ENCODE data around the gene TMEM132C.

Gene TMEM132C

GRCh38 chr12:128685903-128686475 is 419.0 kb downstream of the TMEM132C start:
- TF ChIP-seq RAD21 (IDR thresholded peaks at IDR 0.05; ENCODE audit: low read depth) = no peak
- no peak for TF ChIP-seq CREB1 (IDR thresholded peaks at IDR 0.05; ENCODE audit: low read depth)

DNA sequence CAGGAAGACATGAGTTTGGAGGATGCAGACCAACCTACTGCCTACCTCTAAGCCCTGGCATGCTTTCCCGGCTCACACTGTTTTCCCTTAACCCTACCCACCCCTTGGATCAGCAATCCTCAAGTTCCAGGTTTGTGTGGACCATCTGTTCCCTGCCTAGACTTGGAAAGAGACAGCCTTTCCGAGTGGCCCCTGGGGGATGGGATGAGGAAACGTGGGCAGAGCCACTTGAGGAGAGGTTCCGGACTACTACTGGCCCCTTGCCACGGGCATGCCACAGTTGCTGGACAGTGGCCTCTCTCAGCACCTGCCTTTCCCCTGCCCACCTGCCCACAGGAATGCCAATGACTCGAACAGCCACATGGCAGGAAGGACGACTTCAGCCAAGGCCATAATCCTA is 420.9 kb downstream of the TMEM132C start:
- TF ChIP-seq EGR1 (IDR thresholded peaks at IDR 0.05) = no peak
- TF ChIP-seq, protein P1, sequence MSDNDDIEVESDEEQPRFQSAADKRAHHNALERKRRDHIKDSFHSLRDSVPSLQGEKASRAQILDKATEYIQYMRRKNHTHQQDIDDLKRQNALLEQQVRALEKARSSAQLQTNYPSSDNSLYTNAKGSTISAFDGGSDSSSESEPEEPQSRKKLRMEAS (IDR thresholded peaks at IDR 0.05) = no peak

GRCh38 chr12:128690641-128691040 is 423.7 kb downstream of the TMEM132C start:
- TF ChIP-seq CREB1 (IDR thresholded peaks at IDR 0.05; ENCODE audit: low read depth) = no peak

DNA sequence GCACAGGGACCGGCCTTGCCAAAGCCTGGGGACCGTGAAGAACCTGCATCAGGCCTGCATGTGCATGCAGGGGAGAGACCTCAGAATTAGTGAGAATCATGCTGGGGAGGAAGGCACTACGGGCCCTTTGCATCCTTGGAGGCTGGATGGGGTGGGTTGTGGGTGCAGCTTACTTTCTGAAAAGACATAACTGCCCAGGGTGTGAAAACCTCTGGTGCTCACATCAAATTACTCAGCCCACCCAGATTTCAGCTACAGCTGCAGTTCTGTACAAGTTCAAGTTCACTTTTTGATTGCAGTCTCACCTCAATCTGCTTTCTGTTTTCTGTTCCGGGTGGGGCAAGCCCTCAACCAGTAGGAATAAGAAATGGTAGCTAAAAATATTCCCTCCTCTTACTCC is 426.1 kb downstream of the TMEM132C start:
- TF ChIP-seq, protein P2, sequence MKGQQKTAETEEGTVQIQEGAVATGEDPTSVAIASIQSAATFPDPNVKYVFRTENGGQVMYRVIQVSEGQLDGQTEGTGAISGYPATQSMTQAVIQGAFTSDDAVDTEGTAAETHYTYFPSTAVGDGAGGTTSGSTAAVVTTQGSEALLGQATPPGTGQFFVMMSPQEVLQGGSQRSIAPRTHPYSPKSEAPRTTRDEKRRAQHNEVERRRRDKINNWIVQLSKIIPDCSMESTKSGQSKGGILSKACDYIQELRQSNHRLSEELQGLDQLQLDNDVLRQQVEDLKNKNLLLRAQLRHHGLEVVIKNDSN (IDR thresholded peaks at IDR 0.05) = no peak
- TF ChIP-seq, protein P3, sequence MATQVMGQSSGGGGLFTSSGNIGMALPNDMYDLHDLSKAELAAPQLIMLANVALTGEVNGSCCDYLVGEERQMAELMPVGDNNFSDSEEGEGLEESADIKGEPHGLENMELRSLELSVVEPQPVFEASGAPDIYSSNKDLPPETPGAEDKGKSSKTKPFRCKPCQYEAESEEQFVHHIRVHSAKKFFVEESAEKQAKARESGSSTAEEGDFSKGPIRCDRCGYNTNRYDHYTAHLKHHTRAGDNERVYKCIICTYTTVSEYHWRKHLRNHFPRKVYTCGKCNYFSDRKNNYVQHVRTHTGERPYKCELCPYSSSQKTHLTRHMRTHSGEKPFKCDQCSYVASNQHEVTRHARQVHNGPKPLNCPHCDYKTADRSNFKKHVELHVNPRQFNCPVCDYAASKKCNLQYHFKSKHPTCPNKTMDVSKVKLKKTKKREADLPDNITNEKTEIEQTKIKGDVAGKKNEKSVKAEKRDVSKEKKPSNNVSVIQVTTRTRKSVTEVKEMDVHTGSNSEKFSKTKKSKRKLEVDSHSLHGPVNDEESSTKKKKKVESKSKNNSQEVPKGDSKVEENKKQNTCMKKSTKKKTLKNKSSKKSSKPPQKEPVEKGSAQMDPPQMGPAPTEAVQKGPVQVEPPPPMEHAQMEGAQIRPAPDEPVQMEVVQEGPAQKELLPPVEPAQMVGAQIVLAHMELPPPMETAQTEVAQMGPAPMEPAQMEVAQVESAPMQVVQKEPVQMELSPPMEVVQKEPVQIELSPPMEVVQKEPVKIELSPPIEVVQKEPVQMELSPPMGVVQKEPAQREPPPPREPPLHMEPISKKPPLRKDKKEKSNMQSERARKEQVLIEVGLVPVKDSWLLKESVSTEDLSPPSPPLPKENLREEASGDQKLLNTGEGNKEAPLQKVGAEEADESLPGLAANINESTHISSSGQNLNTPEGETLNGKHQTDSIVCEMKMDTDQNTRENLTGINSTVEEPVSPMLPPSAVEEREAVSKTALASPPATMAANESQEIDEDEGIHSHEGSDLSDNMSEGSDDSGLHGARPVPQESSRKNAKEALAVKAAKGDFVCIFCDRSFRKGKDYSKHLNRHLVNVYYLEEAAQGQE (IDR thresholded peaks at IDR 0.05; ENCODE audit: low read depth) = no peak
- no peak for TF ChIP-seq ZBTB7A (IDR thresholded peaks at IDR 0.05; ENCODE audit: low read depth)

GRCh38 chr12:128693771-128694170 is 426.8 kb downstream of the TMEM132C start:
- TF ChIP-seq EGR1 (IDR thresholded peaks at IDR 0.05) (no peak), TEAD4 (IDR thresholded peaks at IDR 0.05) (no peak)
- TF ChIP-seq, protein P3 (IDR thresholded peaks at IDR 0.05; ENCODE audit: low read depth) = no peak

DNA sequence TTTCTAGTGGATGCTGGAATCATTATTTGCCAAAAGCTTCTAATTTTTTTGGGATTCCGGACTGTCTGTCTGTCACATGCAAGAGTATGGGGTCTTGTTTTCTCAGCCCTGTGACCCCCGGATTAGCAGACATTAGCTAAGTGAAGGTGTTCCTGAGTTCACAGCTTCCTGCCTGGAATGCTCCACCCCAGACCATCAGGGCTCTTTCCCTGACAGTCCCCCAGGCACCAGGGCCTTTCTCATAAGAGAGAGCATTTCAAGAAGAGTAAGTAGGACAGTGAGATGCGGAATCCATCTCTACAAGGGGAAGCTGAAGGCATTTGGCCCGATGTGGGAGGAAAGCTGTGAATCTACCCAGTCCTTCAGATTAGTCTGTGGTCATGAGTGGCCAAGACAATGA is 427.5 kb downstream of the TMEM132C start:
- TF ChIP-seq TEAD4 (IDR thresholded peaks at IDR 0.05) (no peak), EGR1 (IDR thresholded peaks at IDR 0.05) (no peak), CREB1 (IDR thresholded peaks at IDR 0.05; ENCODE audit: low read depth) (no peak), EP300 (IDR thresholded peaks at IDR 0.05; ENCODE audit: borderline replicate concordance) (no peak), TCF12 (IDR thresholded peaks at IDR 0.05; ENCODE audit: low read depth) (no peak), CEBPB (IDR thresholded peaks at IDR 0.05) (no peak), ZBTB7A (IDR thresholded peaks at IDR 0.05; ENCODE audit: low read depth) (no peak), NFIC (IDR thresholded peaks at IDR 0.05) (no peak), YY1 (IDR thresholded peaks at IDR 0.05; ENCODE audit: low read depth) (no peak)

- TF ChIP-seq TAF1 (IDR thresholded peaks at IDR 0.05; ENCODE audit: low read depth) (no peak), TEAD4 (IDR thresholded peaks at IDR 0.05) (no peak), EP300 (IDR thresholded peaks at IDR 0.05; ENCODE audit: borderline replicate concordance) (no peak), RAD21 (IDR thresholded peaks at IDR 0.05; ENCODE audit: low read depth) (no peak), NFIC (IDR thresholded peaks at IDR 0.05) (no peak), CREB1 (IDR thresholded peaks at IDR 0.05; ENCODE audit: low read depth) (no peak), FOXM1 (IDR thresholded peaks at IDR 0.05; ENCODE audit: borderline replicate concordance, low read depth) (no peak), YY1 (IDR thresholded peaks at IDR 0.05; ENCODE audit: low read depth) (no peak), CEBPB (IDR thresholded peaks at IDR 0.05) (no peak), TCF12 (IDR thresholded peaks at IDR 0.05; ENCODE audit: low read depth) (no peak)
- TF ChIP-seq, protein P1 (IDR thresholded peaks at IDR 0.05) = no peak
- TF ChIP-seq, protein P3 (IDR thresholded peaks at IDR 0.05; ENCODE audit: low read depth) = no peak
- TF ChIP-seq, protein P2 (IDR thresholded peaks at IDR 0.05) = no peak
Observed at GRCh38 chr12:128695697-128696096, 428.7 kb downstream of the TMEM132C start.

All from Ishikawa (cell line).